GM12892 (cell line): ENCODE measurements around the gene NGFR.
A peak's percentile ranks its signal among the peaks of the same experiment; 100 is the strongest.

Experiments used
- DNase-seq: peaks from one replicate; pipeline ENCODE4 v3.0.0; 2011; ENCODE audit not compliant: insufficient read length
- FAIRE-seq: peaks from 2 replicates; lab custom pipeline; 2011; peaks lifted over from hg19 to GRCh38; lab: Jason Lieb, UNC
- POLR2A ChIP-seq: IDR thresholded peaks from 2 replicates; pipeline ENCODE4 v1.6.1; 2011; ENCODE audit warnings: low read depth, low read length, control low read depth
- POLR2AphosphoS5 ChIP-seq: IDR thresholded peaks from 2 replicates; pipeline ENCODE4 v1.6.1; 2011; ENCODE audit warnings: low read depth, low read length, control low read depth
- TAF1 ChIP-seq: IDR thresholded peaks from 2 replicates; pipeline ENCODE4 v1.6.1; 2011; ENCODE audit warnings: low read depth, mild to moderate bottlenecking, control low read depth, low read length, borderline replicate concordance

Gene NGFR

GRCh38 chr17:49551221-49552069 is 56.4 kb downstream of the NGFR start:
- DNase-seq (no peak), FAIRE-seq (no peak)
- TF ChIP-seq TAF1, result no peak
- no peak for TF ChIP-seq POLR2A
- TF ChIP-seq POLR2AphosphoS5, result no peak

- DNase-seq (no peak), FAIRE-seq (no peak)
- TF ChIP-seq POLR2A, result no peak
- no peak for TF ChIP-seq TAF1
- no peak for TF ChIP-seq POLR2AphosphoS5
Measured at GRCh38 chr17:49552070-49552751, 57.1 kb downstream of the NGFR start.

GRCh38 chr17:49553676-49554335 is 58.7 kb downstream of the NGFR start:
- FAIRE-seq (no peak), DNase-seq (no peak)
- TF ChIP-seq POLR2A (no peak), POLR2AphosphoS5 (no peak), TAF1 (no peak)

GRCh38 chr17:49554694-49555494 is 59.8 kb downstream of the NGFR start:
- TF ChIP-seq POLR2AphosphoS5, result no peak
- no peak for TF ChIP-seq POLR2A
- TF ChIP-seq TAF1, result no peak
- no peak for DNase-seq
- FAIRE-seq, result no peak

GRCh38 chr17:49555495-49556222 is 60.6 kb downstream of the NGFR start:
- TF ChIP-seq POLR2A, result no peak
- no peak for TF ChIP-seq POLR2AphosphoS5
- TF ChIP-seq TAF1, result no peak
- FAIRE-seq (no peak), DNase-seq (no peak)

GRCh38 chr17:49556223-49556943 is 61.3 kb downstream of the NGFR start:
- DNase-seq (peak; percentile 94), FAIRE-seq (peak; percentile 78)
- no peak for TF ChIP-seq POLR2A
- no peak for TF ChIP-seq TAF1

GRCh38 chr17:49557312-49558024 is 62.4 kb downstream of the NGFR start:
- no peak for DNase-seq
- TF ChIP-seq POLR2A, result no peak
- TF ChIP-seq POLR2AphosphoS5, result no peak
- no peak for TF ChIP-seq TAF1
- FAIRE-seq, result no peak
